Type B pancreatic cell (in vitro differentiated cells): ENCODE results near the gene IFT27. TPM values are rescaled to one million over a fixed set of nuclear protein-coding genes. Genes with fewer than 3 reads are reported as not detected.

ENCODE experiments used
- DNase-seq: peaks from one replicate; pipeline ENCODE4 v3.0.0; 2021; ENCODE audit warnings: mixed read lengths; ENCODE audit not compliant: unreplicated experiment; ENCODE audit errors: extremely low spot score
- H3K27ac Mint-ChIP-seq: 2 replicates; pipeline ENCODE4 v1.8.0; 2021; ENCODE audit warnings: mild to moderate bottlenecking, mixed read lengths
- H3K27me3 Mint-ChIP-seq: 2 replicates; pipeline ENCODE4 v1.8.0; 2021; ENCODE audit warnings: mixed read lengths
- H3K36me3 Mint-ChIP-seq: 2 replicates; pipeline ENCODE4 v1.8.0; 2021; ENCODE audit warnings: mixed read lengths
- H3K4me1 Mint-ChIP-seq: one replicate; pipeline ENCODE4 v1.8.0; 2021; ENCODE audit warnings: mixed read lengths; ENCODE audit not compliant: unreplicated experiment
- H3K4me3 Mint-ChIP-seq: 2 replicates; pipeline ENCODE4 v1.8.0; 2021; ENCODE audit warnings: mild to moderate bottlenecking, mixed read lengths
- H3K9me3 Mint-ChIP-seq: 2 replicates; pipeline ENCODE4 v1.8.0; 2021; ENCODE audit warnings: mixed read lengths
- CTCF ChIP-seq: fragments of 200-600 bp; sonication (generic); conservative IDR thresholded peaks from 2 replicates; pipeline ENCODE4 v1.5.0; 2021; ENCODE audit warnings: antibody characterized with exemption, mild to moderate bottlenecking
- total RNA-seq: library from RNA; stranded (reverse); gene quantifications from 2 replicates; pipeline ENCODE4 v1.2.1, GENCODE V29; 2021; ENCODE audit warnings: low replicate concordance

Gene IFT27
- total RNA-seq, 1 donor from 2014 or later, result 46.6 TPM

- Mint-ChIP-seq H3K36me3 (no peaks in the 10 kb centered on the region), H3K27me3 (peaks cover 84% of the 10 kb centered on the region), H3K9me3 (no peaks in the 10 kb centered on the region), H3K4me1 (no peaks in the 10 kb centered on the region), H3K4me3 (no peak overlapping the region), H3K27ac (no peak overlapping the region)
- no peak for TF ChIP-seq CTCF
- DNase-seq, result no peak
Observed at GRCh38 chr22:36818010-36818642, 42.2 kb upstream of the IFT27 start.

DNA sequence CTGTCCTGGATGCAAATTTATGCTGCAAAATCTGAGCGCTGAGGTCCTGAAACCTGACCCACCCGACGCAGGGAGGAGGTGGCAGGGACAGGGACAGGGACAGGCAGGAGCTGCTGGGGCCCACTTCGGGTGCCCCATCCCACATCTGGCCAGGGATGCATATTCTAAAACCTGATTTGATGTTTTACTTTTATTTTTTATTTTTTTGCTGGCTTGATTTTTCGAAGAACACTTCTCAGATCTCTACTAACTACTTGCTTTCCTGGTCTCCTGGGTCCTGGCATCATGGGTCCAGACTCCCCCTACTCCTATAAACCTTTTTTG is 41.6 kb upstream of the IFT27 start:
- DNase-seq, result no peak
- H3K27me3 Mint-ChIP-seq, result peaks cover 85% of the 10 kb centered on the region
- no peaks in the 10 kb centered on the region for H3K9me3 Mint-ChIP-seq
- no peaks in the 10 kb centered on the region for H3K4me1 Mint-ChIP-seq
- peak overlapping the region; percentile 47 for H3K4me3 Mint-ChIP-seq
- TF ChIP-seq CTCF, result no peak
- no peak overlapping the region for H3K27ac Mint-ChIP-seq
- no peaks in the 10 kb centered on the region for H3K36me3 Mint-ChIP-seq

DNA sequence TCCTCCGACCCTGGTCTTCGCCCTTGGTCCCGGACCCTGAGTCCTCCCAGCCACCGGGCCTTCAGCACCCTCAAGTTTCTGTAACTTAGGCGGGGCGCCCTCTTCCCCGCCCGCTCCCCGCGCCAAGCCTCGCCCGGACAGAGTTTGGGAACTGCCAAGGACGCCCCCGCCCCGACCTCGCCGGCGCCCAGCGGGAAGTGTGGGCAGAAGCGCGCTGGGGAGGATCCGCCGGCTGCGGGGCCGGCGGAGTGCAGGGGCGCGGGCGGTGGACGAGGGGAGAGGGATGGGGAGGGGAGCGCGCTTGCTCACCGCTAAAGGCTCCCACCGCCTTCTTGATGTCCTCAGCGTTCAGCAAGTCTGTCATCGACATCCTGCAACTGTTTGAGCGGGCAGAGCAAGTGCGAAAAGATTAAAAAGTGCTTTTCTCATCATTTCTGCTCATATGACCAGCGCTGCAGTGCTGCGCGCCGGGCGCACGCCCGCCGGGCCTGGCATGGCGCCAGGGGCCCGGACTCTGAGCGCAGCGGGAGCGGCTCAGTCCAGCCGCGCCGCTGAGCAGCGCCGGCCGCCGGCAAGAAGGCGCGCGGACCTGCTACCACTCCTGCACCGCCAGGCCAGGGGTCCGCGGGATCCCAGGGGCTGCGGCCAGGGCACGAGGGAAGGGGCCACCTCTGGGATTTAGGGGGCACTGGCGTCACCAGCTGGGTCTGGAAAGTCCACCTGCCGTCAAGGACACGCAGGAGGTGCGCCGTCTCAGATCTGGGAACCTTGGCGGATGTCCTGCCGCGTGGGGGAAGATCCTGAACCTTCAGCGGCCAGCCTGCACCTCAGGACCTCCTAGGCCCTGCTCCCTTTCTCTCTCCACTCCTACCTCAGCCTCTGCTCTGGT is 41.0 kb upstream of the IFT27 start, which contains the start of gene PVALB:
TSS of gene PVALB (minus strand) at position 400 of the 889 bp plus-strand sequence. CDS start at position 370, 30 bp downstream.
- no peak within 1 kb of the TSS for H3K27ac Mint-ChIP-seq
- H3K4me1 Mint-ChIP-seq, result no peaks in the 10 kb centered on the region
- no peak for DNase-seq

GRCh38 chr22:36816339-36816635 is 40.4 kb upstream of the IFT27 start:
- Mint-ChIP-seq H3K4me1 (no peaks in the 10 kb centered on the region), H3K9me3 (no peaks in the 10 kb centered on the region), H3K4me3 (no peak overlapping the region), H3K27ac (no peak overlapping the region), H3K27me3 (peaks cover 90% of the 10 kb centered on the region), H3K36me3 (no peaks in the 10 kb centered on the region)
- no peak for DNase-seq
- no peak for TF ChIP-seq CTCF

More for the DNA sequence above, 41.0 kb upstream of the IFT27 start, which contains the start of gene PVALB:
- Mint-ChIP-seq H3K9me3 (no peaks in the 10 kb centered on the region), H3K27me3 (peaks cover 91% of the 10 kb centered on the region), H3K4me3 (peak within 1 kb of the TSS; percentile 47), H3K36me3 (no peaks in the 10 kb centered on the region)
- no peak for TF ChIP-seq CTCF

- no peak for DNase-seq
- H3K4me1 Mint-ChIP-seq, result no peaks in the 10 kb centered on the region
- no peak for TF ChIP-seq CTCF
- no peaks in the 10 kb centered on the region for H3K36me3 Mint-ChIP-seq
- H3K27ac Mint-ChIP-seq, result no peak overlapping the region
- no peaks in the 10 kb centered on the region for H3K9me3 Mint-ChIP-seq
- H3K4me3 Mint-ChIP-seq, result peak overlapping the region; percentile 20
- peaks cover 85% of the 10 kb centered on the region for H3K27me3 Mint-ChIP-seq
Observed at GRCh38 chr22:36815558-36816338, 39.8 kb upstream of the IFT27 start.
